RPMI7951 (cell line): ENCODE results near the gene SLC25A13. TPM values are rescaled to one million over a fixed set of nuclear protein-coding genes. Genes with fewer than 3 reads are reported as not detected.

ENCODE experiments used
- DNase-seq: peaks from one replicate; pipeline ENCODE4 v3.0.0-alpha.2; 2012; ENCODE audit warnings: low read depth
- total RNA-seq: library from RNA; depleted of rRNA; stranded (reverse); fragments of >200 nt; shearing (Covaris generic); gene quantifications from 2 replicates; pipeline ENCODE4 v1.2.3, GENCODE V29; 2014

SLC25A13 gene
- total RNA-seq, 1 experiment from 2014 or later: 41.5 TPM

- peak; percentile 62 for DNase-seq
Measured at GRCh38 chr7:96093435-96093834, 228.5 kb downstream of the SLC25A13 start.

GRCh38 chr7:96090756-96091155 is 231.1 kb downstream of the SLC25A13 start:
- no peak for DNase-seq

- no peak for DNase-seq
Measured at GRCh38 chr7:96089511-96089910, 232.4 kb downstream of the SLC25A13 start.

GRCh38 chr7:96088579-96088978 is 233.3 kb downstream of the SLC25A13 start:
- no peak for DNase-seq

- no peak for DNase-seq
Measured at GRCh38 chr7:96085953-96086352, 235.9 kb downstream of the SLC25A13 start.

- peak; percentile 32 for DNase-seq
Measured at GRCh38 chr7:96084881-96085553, 236.9 kb downstream of the SLC25A13 start.

- DNase-seq: peak; percentile 42
Measured at GRCh38 chr7:96080027-96080426, 241.9 kb downstream of the SLC25A13 start.

- DNase-seq: no peak
Measured at GRCh38 chr7:96076350-96076707, 245.6 kb downstream of the SLC25A13 start.

- DNase-seq: peak; percentile 56
Measured at GRCh38 chr7:96075510-96076349, 246.2 kb downstream of the SLC25A13 start.

- no peak for DNase-seq
Measured at GRCh38 chr7:96074871-96075270, 247.0 kb downstream of the SLC25A13 start.
